ENCODE results near the gene CELA3B. TPM values are rescaled to one million over a fixed set of nuclear protein-coding genes. Genes with fewer than 3 reads are reported as not detected.

The CELA3B gene
- total RNA-seq, 1 experiment from 2014 or later = not detected

DNA sequence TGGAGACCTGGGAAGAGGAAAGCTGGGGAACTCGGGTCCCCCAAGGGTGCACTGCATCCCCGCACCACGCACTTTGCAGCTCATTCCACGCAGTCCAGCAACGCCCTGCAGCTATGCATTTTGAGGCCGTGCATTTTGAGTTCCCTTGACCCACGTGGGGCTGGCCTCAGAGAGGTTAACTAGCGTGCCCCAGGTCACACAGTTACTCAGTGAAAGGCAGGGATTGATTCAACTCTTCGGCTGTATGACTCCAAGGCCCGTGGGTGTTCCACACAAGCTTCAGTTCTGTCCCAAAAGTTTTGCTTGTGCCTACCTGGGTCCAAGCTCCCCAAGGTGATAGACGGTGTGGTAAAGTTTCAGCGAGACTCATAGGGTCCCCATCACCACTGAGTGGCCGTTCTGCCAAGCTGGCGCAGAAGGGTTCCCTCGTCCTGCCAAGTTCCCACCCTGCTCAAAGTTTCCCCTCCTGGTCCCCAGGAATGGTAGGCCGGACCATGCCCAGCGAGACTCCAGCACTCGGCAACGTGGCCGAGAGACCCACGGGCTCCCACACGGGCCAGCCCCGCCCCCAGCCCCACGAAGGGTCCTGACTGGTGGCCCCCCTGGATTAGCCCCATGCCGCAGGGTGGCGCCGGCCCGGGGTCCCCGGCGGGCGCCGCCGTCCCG, 40.3 kb upstream of the CELA3B start:
- Histone ChIP-seq H3K4me3 (ENCODE audit: low read depth, low read length) (peak overlapping the region; percentile 93), H3K36me3 (ENCODE audit: control insufficient read depth, insufficient read depth, low read length) (peaks cover 3% of the 10 kb centered on the region; the same call in 1 of the 2 replicates), H3K27me3 (replicated peaks; ENCODE audit: control insufficient read depth, insufficient read depth, low read length) (no peaks in the 10 kb centered on the region), H3K9me3 (no peaks in the 10 kb centered on the region), H3K4me1 (peaks cover 49% of the 10 kb centered on the region)
- CTCF ChIA-PET = interaction anchor here (0.6 to 1.3 kb wide), 2 partner anchors 25 to 27 kb away, joined by 5 read pairs; no protein-coding TSS in a partner anchor
- Mint-ChIP-seq H3K27ac (ENCODE audit: unreplicated experiment) (peak overlapping the region; percentile 63), H3K36me3 (ENCODE audit: insufficient read depth, unreplicated experiment) (peaks cover 44% of the 10 kb centered on the region), H3K27me3 (ENCODE audit: insufficient read depth, unreplicated experiment) (no peaks in the 10 kb centered on the region), H3K9me3 (ENCODE audit: unreplicated experiment) (no peaks in the 10 kb centered on the region), H3K4me3 (ENCODE audit: unreplicated experiment) (peak overlapping the region; percentile 90), H3K4me1 (ENCODE audit: low read depth, unreplicated experiment) (peaks cover 55% of the 10 kb centered on the region)
- intact Hi-C loops (cut with micrococcal nuclease; ENCODE audit: unreplicated experiment) = loop anchor here (5.0 kb wide), 1 partner anchor 34 kb away; no protein-coding TSS in a partner anchor
- DNase-seq = no peak
- TF ChIP-seq, protein P1, sequence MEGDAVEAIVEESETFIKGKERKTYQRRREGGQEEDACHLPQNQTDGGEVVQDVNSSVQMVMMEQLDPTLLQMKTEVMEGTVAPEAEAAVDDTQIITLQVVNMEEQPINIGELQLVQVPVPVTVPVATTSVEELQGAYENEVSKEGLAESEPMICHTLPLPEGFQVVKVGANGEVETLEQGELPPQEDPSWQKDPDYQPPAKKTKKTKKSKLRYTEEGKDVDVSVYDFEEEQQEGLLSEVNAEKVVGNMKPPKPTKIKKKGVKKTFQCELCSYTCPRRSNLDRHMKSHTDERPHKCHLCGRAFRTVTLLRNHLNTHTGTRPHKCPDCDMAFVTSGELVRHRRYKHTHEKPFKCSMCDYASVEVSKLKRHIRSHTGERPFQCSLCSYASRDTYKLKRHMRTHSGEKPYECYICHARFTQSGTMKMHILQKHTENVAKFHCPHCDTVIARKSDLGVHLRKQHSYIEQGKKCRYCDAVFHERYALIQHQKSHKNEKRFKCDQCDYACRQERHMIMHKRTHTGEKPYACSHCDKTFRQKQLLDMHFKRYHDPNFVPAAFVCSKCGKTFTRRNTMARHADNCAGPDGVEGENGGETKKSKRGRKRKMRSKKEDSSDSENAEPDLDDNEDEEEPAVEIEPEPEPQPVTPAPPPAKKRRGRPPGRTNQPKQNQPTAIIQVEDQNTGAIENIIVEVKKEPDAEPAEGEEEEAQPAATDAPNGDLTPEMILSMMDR (IDR thresholded peaks at IDR 0.05; ENCODE audit: insufficient read depth in 1 of 2, low read depth in 1 of 2, low read length in 1 of 2, severe bottlenecking in 1 of 2, unreplicated experiment in 1 of 2) = no peak
- TSS peak; percentile 45 for BruUV-seq (replicated peaks)
- POLR2A ChIA-PET = interaction anchor here (1.1 to 3.7 kb wide), 4 partner anchors 9 to 27 kb away, joined by 4 to 23 read pairs (median 10); no protein-coding TSS in a partner anchor

DNA sequence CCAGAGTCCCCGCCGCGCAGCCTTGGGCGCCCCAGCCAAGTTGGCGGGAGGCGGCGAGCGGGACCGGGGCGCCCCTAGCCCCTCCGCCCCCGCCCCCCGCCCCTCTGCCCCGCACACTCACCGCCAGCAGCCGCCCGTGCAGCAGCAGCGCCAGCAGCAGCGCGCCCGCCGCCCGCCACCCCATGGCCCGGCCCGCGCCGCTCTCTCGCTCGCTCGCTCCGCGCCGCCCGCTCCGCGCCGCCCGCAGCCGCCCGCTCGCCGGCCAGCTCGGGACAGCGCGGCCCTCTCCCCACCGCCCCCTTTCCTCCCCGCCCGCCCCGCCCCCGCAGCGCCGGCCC, 39.8 kb upstream of the CELA3B start, which contains the start of gene HSPG2:
TSS of gene HSPG2 (minus strand) at position 277 of the 338 bp plus-strand sequence. CDS start at position 184, 93 bp downstream.
- Mint-ChIP-seq H3K9me3 (ENCODE audit: unreplicated experiment) (no peaks in the 10 kb centered on the region), H3K4me3 (ENCODE audit: unreplicated experiment) (peak within 1 kb of the TSS; percentile 90), H3K36me3 (ENCODE audit: insufficient read depth, unreplicated experiment) (peaks cover 44% of the 10 kb centered on the region), H3K4me1 (ENCODE audit: low read depth, unreplicated experiment) (peaks cover 50% of the 10 kb centered on the region), H3K27me3 (ENCODE audit: insufficient read depth, unreplicated experiment) (no peaks in the 10 kb centered on the region), H3K27ac (ENCODE audit: unreplicated experiment) (peak within 1 kb of the TSS; percentile 89)
- no peaks in the 10 kb centered on the region for H3K27me3 ChIP-seq (replicated peaks; ENCODE audit: control insufficient read depth, insufficient read depth, low read length)
- peak within 1 kb of the TSS; percentile 93 for H3K4me3 ChIP-seq (ENCODE audit: low read depth, low read length)
- intact Hi-C loops (cut with micrococcal nuclease; ENCODE audit: unreplicated experiment) = loop anchor here (5.0 kb wide), 1 partner anchor 35 kb away; no protein-coding TSS in a partner anchor
- TF ChIP-seq, protein P1 (IDR thresholded peaks at IDR 0.05; ENCODE audit: insufficient read depth in 1 of 2, low read depth in 1 of 2, low read length in 1 of 2, severe bottlenecking in 1 of 2, unreplicated experiment in 1 of 2) = no peak
- ChIA-PET POLR2A (interaction anchor here (1.6 to 3.7 kb wide), 3 partner anchors 9 to 14 kb away, joined by 5 to 23 read pairs (median 15); no protein-coding TSS in a partner anchor), CTCF (interaction anchor here (0.6 kb wide), 1 partner anchor 27 kb away, joined by 5 read pairs; no protein-coding TSS in a partner anchor)
- H3K36me3 ChIP-seq (ENCODE audit: control insufficient read depth, insufficient read depth, low read length) = peaks cover 3% of the 10 kb centered on the region; the same call in 1 of the 2 replicates
- H3K4me1 ChIP-seq = peaks cover 44% of the 10 kb centered on the region
- H3K9me3 ChIP-seq = no peaks in the 10 kb centered on the region
- no peak for DNase-seq
- no TSS peak for BruUV-seq (replicated peaks)

DNA sequence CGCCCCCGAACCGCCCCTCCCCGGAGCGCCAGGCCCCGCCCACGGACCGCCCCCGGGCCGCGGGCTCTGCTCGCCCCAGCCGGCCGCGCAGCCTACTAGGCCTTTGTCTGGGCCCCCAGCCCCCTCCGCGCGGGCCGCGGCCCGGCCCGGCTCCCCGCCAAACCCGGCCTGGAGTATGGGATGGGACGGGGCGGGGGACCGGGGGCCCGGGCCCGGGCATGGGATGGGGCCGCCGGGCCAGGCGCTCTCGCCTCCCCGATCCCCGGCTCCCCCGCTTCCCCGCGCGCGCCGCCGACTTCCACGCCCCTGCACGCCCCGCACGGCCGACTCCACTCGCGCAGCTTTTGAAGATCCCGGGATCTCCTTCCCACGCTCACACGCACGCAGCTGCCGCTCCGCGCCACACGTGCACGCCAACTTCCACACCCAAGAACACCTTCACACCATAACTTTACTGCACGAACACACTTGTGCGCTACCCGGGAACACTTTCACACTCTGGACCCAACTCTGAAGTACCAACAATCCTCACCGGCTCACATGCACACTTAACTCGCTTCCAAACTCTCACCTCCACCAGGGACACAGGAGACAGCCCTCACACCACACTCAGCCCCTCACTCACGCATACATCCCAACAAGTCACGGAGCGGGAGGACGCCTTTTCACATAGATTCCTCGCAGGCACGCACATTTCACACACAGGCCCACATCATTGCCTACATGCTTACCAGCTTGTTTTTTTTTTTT, 39.3 kb upstream of the CELA3B start:
- peak; percentile 79 to 91 for DNase-seq
- TF ChIP-seq, protein P1 (IDR thresholded peaks at IDR 0.05; ENCODE audit: insufficient read depth in 1 of 2, low read depth in 1 of 2, low read length in 1 of 2, severe bottlenecking in 1 of 2, unreplicated experiment in 1 of 2) = no peak
- POLR2A ChIA-PET = interaction anchor here (1.6 to 3.7 kb wide), 3 partner anchors 10 to 15 kb away, joined by 5 to 23 read pairs (median 15); no protein-coding TSS in a partner anchor
- Histone ChIP-seq H3K4me1 (peaks cover 44% of the 10 kb centered on the region), H3K9me3 (no peaks in the 10 kb centered on the region), H3K36me3 (ENCODE audit: control insufficient read depth, insufficient read depth, low read length) (peaks cover 3% of the 10 kb centered on the region; the same call in 1 of the 2 replicates), H3K4me3 (ENCODE audit: low read depth, low read length) (peak overlapping the region; percentile 53), H3K27me3 (replicated peaks; ENCODE audit: control insufficient read depth, insufficient read depth, low read length) (no peaks in the 10 kb centered on the region)
- intact Hi-C loops (cut with micrococcal nuclease; ENCODE audit: unreplicated experiment) = loop anchor here (5.0 kb wide), 1 partner anchor 35 kb away; no protein-coding TSS in a partner anchor
- H3K4me3 Mint-ChIP-seq (ENCODE audit: unreplicated experiment) = peak overlapping the region; percentile 90
- CTCF ChIA-PET = interaction anchor here (0.6 to 0.7 kb wide), 2 partner anchors 21 to 28 kb away, joined by 3 to 5 read pairs; no protein-coding TSS in a partner anchor
- BruUV-seq (replicated peaks) = no TSS peak
- H3K4me1 Mint-ChIP-seq (ENCODE audit: low read depth, unreplicated experiment) = peaks cover 48% of the 10 kb centered on the region
- peak overlapping the region; percentile 89 for H3K27ac Mint-ChIP-seq (ENCODE audit: unreplicated experiment)
- peaks cover 39% of the 10 kb centered on the region for H3K36me3 Mint-ChIP-seq (ENCODE audit: insufficient read depth, unreplicated experiment)
- no peaks in the 10 kb centered on the region for H3K27me3 Mint-ChIP-seq (ENCODE audit: insufficient read depth, unreplicated experiment)
- no peaks in the 10 kb centered on the region for H3K9me3 Mint-ChIP-seq (ENCODE audit: unreplicated experiment)
